PC-3 (cell line): ENCODE data around the gene KRTAP4-12.
"Not testable (repeated sequence)": the region's sequence is repeated elsewhere in the genome, so short reads cannot be mapped to it uniquely, and the experiment has no call there.

Experiments used
- EZH2 ChIP-seq: fragments of 300-600 bp; sonication (generic); IDR thresholded peaks from one replicate; pipeline ENCODE4 v1.6.1; 2017; ENCODE audit warnings: antibody characterized with exemption, mild to moderate bottlenecking, low read length; ENCODE audit not compliant: unreplicated experiment
- TF ChIP-seq, protein P1 (sequence below): fragments of 300-600 bp; sonication (generic); conservative IDR thresholded peaks from 2 replicates; pipeline ENCODE4 v1.5.1; 2017; ENCODE audit warnings: antibody characterized with exemption, low read depth, mild to moderate bottlenecking, low read length

DNA sequence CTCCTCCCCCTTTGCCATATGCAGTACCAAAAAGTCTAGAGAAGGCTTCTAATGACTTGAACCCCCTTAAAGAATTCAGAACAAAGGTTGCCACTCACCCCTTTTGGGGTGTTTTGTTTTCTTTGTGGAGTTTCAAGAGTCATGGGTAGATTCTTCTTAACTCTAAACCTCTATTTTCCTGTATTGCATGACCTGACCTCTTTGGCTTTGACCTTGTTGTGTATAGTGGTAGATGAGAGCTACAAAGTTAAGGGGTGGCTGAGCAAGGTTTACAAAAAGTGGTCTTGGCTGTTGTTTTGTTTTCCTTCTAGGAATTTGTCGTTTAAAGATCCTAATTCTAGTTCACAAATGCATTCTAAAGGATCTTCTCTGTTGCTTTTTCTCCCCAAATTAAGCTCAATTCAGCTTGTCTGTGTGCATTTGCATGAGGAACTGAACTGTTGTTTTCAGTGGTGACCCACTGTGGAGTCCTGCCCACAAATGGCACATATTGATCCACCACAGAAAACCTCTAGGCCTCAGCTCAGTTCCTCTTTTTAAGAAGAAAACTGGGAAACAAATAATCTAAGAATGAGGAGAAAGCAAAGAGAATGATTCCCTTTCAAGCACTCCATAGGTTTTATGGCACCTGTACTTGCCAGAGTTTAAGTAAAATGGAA lies 15.1 kb downstream of the KRTAP4-12 start:
- TF ChIP-seq, protein P1, sequence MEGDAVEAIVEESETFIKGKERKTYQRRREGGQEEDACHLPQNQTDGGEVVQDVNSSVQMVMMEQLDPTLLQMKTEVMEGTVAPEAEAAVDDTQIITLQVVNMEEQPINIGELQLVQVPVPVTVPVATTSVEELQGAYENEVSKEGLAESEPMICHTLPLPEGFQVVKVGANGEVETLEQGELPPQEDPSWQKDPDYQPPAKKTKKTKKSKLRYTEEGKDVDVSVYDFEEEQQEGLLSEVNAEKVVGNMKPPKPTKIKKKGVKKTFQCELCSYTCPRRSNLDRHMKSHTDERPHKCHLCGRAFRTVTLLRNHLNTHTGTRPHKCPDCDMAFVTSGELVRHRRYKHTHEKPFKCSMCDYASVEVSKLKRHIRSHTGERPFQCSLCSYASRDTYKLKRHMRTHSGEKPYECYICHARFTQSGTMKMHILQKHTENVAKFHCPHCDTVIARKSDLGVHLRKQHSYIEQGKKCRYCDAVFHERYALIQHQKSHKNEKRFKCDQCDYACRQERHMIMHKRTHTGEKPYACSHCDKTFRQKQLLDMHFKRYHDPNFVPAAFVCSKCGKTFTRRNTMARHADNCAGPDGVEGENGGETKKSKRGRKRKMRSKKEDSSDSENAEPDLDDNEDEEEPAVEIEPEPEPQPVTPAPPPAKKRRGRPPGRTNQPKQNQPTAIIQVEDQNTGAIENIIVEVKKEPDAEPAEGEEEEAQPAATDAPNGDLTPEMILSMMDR, result not testable (repeated sequence)
- TF ChIP-seq EZH2, result not testable (repeated sequence)
